LHCN-M2 (cell line): ENCODE data around the gene FARS2. TPM values are rescaled to one million over a fixed set of nuclear protein-coding genes. Genes with fewer than 3 reads are reported as not detected.

Experiments used
- DNase-seq: peaks from one replicate; pipeline ENCODE4 v3.0.0-alpha.2; 2012; ENCODE audit warnings: low read depth
- total RNA-seq: library from RNA; depleted of rRNA; stranded (reverse); fragments of >200 nt; gene quantifications from 2 replicates; pipeline ENCODE4 v1.2.3, GENCODE V29; 2014

FARS2 gene
- total RNA-seq, 1 experiment from 2014 or later = 11.5 TPM

DNA sequence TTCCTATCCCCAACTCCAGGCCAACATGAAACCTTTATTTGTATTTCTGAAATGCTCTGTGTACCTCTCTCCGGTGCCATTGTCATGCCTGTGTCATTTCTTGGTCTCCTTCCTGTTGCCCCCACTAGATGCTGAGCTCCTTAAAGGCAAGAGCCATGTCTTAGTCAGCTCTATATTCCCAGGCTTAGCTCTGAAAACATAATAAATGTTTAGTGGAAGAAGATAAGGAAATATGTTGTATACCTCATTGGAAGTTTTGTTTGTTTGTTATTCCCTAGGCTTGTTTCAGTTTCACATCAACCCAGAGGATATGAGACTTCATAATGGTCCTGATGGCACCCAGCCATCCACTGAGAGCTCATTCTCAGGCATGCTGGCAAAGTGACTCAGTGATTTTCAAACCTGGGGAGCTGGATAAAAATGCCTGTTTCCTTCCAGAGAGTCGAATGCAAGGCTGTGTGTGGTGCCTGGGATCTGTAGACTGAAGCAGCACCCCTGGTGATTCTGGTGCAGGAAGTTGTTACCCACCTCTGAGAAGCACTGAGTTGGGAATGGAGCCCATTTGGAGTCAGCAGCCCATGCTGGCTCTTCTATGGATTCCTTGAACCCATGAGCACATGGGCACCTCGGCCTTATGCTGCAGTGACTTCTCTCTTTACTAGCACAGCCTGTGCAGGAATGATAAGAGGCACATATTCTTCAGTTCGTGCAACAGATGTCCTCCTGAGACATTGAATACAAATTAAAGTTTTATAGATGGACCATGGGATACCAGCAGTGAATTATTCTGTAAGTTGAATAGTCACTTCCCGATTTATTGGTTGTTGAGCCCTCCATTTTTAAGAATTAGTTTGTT lies 205.2 kb downstream of the FARS2 start:
- DNase-seq = peak; percentile 72

DNA sequence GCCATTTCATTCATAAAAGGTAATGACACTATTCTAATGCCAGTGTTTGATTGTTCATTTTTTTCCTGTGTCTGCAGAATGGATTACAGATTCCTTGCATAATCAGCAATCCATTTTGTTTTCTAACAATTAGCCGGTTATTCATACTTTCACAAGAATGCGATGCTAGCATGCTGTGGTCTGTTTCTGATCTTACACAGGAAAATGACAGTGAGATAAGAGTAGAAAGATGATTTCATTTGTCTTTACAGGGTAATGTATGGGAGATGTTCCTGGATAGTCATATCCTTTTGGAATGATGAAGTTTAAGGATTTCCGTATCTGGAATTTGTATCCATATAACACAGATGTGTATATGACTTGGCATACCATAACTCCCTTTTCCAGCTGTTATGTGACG lies 207.3 kb downstream of the FARS2 start:
- no peak for DNase-seq

DNA sequence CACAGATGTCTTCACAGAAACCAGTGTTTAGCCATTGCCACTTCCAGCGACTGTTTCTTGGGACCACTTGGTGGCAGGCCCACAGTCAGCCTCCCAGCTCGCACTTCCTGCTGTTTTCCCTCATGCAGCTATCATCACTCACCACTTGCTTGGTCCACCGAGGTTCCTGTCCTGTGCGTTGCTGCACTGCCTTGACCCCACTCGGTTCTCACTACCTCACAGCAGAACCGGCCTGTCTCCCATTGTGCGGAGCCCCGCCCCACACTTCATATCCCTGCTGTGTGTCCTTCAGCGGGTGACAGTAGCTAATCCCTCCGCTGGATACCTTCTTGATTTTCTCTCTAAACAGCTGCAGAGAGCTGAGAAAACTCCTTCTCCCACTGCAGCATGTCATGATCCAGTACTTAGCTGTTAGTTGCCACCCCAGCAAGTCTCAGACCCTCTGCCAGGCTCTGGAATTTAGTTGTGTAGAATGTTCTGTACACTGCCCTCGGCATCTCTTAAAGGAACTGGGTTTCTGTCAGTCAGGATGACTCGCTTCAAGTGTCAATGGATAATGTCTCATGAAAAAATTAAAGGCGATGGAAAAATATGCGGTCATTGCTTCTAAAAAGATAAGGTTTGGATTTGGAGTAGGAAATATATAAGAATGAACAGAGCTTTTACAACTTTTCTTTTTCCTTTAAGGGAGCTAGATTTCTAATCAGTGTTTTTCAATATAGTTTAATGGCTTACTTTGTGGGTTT lies 208.0 kb downstream of the FARS2 start:
- DNase-seq = no peak

DNA sequence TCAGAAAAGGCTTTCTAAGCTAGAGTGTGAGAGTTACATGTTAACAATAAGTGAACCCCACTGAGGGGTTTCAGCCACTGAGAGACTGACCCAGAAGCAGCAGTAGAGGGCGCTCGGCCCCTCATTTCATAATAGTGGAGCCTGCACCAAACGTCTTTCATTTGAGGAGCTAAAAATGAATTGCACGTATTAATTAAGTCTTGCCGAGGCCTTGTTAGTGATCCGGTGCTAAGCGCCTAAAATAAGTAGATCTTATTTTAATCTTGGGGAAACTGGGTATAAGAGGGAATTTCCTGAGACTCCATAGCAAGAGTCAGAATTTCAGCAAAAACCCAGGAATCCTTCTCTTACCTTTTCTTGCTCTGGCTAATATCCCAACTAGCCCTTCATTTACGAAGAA lies 209.7 kb downstream of the FARS2 start:
- DNase-seq = peak; percentile 41

DNA sequence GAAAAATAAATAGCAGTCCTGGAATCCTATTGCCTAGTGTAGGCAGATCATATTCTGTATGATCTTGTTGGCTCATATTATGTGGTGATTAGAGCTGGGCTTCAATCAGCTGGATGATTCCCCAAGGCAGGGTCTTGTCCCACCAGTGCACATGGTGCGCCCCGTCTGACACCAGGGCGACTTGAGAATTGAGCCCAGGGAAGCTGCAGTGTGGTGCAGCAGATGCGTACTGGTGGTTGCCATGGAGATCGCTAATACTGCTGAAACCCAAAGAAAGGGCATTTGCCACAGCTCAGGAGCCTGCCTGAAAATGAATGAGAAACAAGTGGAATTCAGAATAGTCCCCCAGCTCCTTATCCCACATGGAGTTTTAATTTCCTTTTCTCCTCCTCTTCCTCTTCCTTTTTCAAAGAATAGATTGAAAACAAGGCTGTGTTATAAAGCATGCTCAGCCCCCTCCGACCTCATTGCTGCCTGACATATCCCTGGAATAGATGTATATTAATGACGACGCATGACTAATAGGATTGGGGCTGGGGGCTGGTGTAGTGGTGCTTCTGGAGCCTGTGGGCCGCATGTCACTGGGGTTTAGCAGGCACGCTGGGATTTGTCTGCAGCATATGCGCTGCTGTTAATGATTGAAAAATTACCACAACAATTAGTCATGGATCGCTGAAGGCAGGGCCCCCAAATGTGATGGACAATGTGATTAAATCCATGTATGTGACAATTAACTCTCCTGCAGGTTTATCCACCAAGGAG lies 210.5 kb downstream of the FARS2 start:
- no peak for DNase-seq

DNA sequence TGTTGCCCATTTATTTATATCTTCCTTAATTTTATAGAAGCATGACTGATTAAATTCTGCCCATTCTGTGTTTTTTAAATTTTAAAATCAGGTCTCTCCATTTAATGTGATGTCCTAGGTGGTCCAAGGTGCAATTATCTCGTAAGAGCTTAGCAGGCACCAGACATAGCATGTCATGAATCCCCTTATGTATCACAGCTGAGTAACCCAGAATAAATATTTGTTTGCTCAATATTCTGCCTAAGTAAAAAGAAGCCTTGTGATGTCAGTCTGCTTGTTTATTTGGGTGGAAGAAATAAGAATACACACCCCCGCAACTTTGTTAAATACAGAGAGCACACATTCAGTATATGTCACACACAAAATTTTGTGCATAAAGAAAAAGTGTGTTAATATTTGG lies 211.3 kb downstream of the FARS2 start:
- DNase-seq = no peak

DNA sequence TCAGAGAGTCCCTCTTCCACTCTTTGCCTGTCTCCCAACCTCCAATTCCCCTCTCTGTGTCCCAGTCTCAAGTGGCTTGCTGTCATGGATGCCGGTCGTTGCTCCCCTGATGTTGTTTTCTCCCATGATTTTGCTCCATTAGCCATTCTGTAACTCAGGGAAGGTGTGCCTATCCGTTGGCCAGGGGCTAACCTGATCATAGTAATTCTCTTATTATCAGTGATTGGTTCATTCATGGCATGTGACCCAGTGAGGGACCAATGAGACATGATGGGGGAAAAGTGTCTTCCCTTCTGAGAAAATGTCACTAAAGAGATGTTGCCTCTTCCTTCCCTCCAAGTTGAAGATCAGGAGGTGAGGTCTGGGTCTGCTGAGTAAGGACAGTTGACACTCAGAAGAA lies 214.5 kb downstream of the FARS2 start:
- no peak for DNase-seq

DNA sequence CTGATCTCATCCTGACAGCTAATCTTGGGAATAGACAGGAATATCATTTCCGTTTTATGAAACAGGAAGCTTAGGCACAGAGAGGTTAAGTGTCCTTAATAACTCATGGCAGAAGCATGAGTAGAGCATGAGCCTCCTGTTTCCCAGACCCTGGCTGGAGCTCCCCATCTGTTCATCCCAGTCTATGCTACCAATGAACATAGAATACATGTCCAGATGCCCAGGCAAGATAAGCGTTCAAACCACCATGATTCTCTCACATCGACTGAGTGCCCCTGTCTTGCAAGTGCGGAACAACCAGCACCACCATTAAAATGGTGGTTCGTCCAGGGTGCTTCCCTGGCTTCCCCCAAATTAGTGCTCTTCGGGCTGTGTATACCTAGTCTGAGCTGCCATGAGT lies 217.1 kb downstream of the FARS2 start:
- DNase-seq = no peak

DNA sequence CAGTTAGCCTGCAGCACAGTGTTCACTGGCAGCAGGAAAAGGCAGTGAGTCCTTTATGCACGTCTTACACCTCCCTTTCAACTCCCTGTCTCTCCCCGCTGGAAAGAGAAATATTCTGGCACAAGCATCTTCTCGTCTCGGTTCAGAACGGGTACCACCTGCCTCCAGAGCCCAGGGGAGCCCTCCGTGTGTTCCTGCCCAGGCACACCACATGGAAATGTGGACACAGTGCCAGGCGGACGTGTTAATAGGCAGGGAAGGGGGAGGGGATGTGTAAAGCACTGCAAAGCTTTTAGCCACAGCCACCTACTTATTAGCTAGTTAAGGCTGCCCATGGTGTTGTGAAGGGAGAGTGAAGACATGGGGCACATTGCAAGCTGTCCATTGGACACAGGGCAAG lies 219.7 kb downstream of the FARS2 start:
- DNase-seq = no peak

DNA sequence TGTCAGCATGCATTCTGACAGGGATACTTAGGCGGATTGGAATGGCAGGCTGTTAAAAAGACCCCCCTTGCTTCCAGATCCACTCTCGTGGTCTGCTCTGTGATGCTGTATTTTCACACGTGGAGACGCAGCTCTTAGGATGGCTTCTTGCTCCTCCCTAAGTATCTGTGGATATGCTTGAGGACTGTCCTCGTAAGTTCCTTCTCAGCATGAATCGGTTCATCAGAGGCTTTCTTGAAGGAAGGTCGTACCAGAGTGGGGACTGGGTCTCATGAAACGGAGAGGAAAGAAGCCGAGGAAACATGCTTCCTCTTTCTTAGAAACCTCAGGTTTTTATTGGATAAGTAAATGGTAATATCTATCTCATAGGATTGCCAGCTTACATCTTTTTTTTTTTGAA lies 220.4 kb downstream of the FARS2 start:
- DNase-seq = no peak

DNA sequence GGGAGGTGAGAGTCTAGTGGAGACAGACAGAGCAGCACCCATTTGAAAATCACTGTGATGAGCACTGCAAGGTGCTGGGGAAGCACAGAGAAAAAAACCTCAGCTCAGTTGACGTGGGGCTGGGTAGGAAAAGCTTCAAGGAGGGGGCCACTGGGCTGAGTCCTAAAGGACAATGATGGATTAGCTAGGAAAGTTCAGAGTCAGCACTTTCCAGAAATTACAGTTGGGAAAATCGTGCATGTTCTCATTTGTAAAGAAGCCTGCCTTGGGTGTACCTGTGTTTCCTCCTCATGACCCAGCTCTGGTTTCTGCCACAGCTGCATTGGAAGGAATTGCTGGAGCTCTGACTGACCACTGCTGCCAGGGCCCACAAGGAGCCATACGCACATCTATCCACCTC lies 221.3 kb downstream of the FARS2 start:
- no peak for DNase-seq

DNA sequence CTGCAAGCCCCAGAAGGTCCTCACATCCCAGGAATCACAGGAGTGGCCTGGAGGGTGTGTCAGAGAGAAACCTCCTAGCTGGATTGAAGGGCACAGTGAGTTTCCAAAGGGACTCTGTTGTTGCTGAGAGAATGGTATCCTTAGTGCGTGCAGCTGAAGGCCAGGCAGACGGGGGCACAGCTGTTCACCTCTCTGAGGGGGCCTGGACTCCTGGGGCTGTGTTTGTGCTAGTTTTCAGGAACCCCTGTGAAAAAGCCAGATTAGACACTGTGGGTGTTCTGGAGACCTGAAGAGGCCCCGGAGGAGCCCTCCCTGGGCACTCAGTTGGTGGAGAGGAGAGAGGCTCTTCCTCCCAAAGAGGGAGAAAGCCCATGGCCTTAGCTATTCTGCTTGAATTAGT lies 223.4 kb downstream of the FARS2 start:
- no peak for DNase-seq

DNA sequence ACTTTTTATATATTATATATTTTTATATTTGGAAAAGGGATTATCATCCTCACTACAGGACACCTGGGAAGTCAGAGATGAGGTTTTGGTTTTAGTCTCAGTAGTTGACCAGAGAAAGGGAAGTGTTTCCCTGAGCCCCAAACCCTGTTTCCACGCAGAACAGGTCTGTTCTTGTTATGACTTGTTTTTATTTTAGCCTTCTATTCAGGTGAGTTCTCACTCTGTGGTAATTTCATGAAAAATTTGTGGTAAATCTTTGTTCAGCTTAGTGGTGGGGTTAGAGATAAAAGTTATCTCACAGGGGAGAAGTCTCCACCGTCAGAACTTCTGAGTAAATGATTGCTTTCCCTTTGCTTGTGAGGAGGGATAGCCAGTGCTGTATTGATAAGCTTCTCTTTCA lies 224.9 kb downstream of the FARS2 start:
- DNase-seq = no peak

DNA sequence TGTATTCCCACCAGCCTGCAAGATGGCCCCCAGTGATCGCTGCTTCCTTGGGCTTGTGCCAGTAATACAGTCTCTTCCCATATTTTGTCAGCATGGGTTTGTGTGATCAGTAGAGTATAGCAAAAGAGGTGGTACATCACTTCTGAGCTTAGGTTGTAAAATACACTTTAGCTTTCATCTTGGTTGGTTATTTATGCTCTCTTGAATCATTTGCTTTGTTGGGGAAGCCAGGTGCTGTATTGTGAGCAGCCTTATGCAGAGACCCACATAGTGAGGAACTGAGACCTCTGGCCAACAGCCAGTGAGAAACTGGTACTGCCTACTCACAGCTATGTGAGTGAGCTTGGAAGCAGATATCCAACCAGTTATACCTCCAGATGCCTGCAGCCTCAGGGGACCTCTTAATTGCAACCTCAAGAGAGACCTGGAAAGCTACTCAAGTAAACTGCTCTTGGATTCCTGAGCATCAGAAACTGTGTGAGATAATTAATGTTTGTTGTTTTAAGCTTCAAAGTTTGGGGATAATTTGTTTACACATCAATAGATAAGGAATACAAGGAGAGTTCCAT lies 229.3 kb downstream of the FARS2 start:
- no peak for DNase-seq

DNA sequence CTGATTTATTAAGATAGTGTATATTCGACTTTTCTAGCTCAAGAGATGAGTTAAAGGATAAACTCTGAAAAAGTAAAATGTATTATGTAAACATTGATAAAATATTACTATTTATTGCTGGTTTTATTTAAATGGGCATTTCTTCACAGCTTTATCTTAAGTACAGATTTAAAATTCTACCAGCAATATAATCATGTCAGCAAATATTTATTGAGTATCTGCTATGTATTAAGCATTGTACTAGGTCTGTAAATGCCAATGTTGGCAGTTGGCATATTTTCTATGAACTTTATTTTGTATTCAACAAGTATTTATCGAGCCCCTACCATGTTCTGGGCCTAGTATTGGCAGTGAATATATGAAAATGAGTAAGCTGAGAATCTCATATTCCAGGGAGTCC lies 231.0 kb downstream of the FARS2 start:
- no peak for DNase-seq

DNA sequence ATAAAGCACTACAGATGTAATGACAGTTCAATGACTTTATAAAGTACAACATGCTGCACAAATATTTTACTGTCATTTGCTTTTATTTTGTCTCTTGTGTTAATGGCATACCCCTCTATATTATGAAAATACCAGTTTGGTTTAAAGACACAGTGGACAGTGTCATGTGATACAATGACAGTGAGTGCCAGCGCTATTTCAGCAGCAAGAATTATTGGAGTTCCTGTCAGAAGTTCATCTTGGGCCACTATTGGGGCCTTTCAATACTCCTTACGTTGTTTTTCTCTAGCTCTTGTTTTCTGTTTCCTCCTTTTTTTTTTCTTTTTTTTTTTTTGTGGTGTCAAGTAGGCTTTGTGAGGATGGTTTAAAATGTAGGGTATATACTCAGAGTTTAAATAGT lies 232.5 kb downstream of the FARS2 start:
- no peak for DNase-seq

DNA sequence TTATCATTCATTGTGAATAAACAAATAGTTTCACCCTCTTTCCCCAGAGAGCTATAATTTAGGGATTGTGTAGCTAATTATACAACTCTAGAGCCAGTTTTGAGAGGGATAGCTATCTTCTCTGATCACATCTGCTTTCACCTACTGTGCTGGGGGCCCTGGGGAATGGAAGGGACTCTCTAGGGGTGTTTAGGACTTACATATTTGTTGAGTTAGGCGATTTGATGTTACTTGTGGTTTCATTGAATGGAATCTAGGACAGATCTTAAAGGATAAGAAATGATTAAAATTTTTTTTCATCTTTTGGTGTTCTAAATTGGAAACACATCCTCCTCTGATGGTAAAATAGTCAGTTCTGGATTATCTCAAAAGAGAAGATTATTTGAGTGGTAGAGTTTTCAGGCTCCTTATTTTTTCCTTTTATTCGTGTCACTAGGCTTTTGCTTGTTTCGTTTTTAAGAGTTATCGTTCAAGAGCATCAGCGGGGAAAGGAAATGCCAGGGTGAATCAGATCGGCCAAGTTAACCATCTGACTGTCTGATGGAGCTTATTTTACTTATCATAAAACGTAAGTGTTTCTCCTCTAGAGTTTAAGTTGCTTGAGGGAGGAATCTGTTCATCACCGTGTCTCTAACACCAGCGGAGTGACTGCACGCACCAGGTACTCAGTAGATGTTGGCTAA lies 236.7 kb downstream of the FARS2 start:
- peak; percentile 77 for DNase-seq

DNA sequence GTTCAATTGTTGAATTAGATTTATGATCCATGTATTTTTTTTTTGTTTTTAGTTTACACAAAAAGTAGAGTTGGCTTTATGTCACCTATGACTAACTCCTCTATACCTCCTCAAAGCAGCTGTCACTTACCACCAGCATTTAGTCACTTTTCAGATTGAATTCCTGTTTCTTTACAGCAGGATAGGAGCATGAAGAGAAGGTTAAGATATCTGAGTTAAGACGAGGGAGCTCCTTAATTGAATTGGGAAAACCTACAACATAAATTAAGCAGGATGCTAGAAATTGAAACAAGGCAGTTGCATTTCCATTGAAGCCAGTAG lies 237.2 kb downstream of the FARS2 start:
- DNase-seq = peak; percentile 71

DNA sequence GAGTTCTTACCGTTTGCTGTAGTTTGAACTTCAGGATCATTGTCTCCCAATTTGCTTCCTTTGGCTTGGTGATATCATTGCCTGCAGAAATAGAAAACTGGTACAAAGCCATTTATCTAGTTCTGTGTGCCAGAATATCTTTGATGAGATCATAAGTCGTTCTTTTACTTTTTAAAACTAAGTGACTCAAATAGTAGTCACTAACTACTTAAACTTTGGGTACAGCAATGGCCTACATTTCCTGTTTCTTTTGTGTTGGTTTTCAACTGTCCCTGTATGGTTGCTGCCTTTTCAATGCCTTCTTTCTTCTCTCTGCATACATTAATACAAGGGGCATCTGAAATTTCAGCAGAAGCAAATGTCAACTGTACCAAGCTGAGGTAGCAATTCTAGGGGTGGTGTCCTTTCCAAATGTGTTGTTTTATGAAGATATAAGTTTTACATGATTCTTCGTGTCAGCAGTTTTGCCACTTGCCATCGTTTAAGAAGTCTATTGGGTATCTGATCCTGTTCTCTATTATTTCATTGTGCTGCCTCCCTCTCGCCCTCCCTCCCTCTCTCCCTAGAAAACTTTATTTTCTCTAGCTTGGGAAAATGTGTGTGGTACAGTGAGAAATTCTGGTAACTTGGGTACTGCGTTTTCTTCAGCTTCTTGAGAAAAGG lies 238.5 kb downstream of the FARS2 start:
- DNase-seq = peak; percentile 73

DNA sequence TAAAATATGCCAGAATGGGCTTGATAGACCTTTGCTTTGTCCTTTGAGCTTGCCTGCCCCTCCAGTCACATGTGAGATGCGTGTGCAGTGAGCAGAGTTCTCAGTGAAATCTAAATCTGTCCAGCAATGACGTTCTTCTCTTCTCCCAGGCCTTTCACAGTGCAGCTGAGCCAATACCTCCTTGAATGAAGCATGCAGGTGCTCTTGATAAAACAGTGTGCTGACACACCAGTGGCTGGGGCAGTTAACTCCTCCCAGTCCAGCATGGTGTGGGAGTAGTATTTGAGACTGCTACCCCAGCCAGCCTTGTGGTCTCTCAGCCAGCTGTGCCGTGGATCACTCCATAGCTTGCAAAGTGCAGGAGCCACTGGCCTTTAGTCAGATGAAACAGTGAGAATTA lies 240.5 kb downstream of the FARS2 start:
- DNase-seq = peak; percentile 73

DNA sequence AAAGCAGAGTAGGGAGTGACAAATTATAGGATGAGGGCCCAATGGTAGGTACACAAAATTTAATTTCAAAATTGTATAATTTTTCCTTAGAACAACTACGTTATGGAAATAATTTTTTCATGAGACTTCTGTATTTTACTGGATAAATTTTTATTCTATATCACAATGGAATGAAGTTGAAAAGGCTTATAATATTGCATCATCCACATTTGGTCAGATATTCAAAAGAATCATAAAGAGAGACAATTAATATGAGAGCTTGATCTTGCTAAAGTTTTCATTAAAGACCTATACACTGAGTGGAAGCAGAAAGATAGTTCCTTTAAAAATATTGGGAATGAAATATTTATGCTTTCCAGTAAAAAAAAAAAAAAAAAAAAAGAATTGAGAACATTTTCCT lies 242.8 kb downstream of the FARS2 start:
- DNase-seq = no peak
